NB4 (cell line): ENCODE results near the gene PCNX2.

Source experiments
- CTCF ChIP-seq: IDR thresholded peaks from one replicate; pipeline ENCODE4 v1.5.1; 2012; ENCODE audit warnings: low read depth, low read length
- POLR2A ChIP-seq: IDR thresholded peaks from 2 replicates; pipeline ENCODE4 v1.6.1; 2011; ENCODE audit warnings: mild to moderate bottlenecking; ENCODE audit not compliant: insufficient read length; ENCODE audit errors: extremely low read depth

GRCh38 chr1:232999956-233000625 lies 295.4 kb downstream of the PCNX2 start:
- no peak for TF ChIP-seq CTCF
- no peak for TF ChIP-seq POLR2A
